GM12892 (cell line): ENCODE measurements around the gene DLK2.

ENCODE experiments used
- POLR2A ChIP-seq: IDR thresholded peaks from 2 replicates; pipeline ENCODE4 v1.6.1; 2011; ENCODE audit warnings: low read depth, low read length, control low read depth
- POLR2AphosphoS5 ChIP-seq: IDR thresholded peaks from 2 replicates; pipeline ENCODE4 v1.6.1; 2011; ENCODE audit warnings: low read depth, low read length, control low read depth
- TAF1 ChIP-seq: IDR thresholded peaks from 2 replicates; pipeline ENCODE4 v1.6.1; 2011; ENCODE audit warnings: low read depth, mild to moderate bottlenecking, control low read depth, low read length, borderline replicate concordance

GRCh38 chr6:43492673-43493072, 37.3 kb upstream of the DLK2 start:
- TF ChIP-seq POLR2A (no peak), TAF1 (no peak), POLR2AphosphoS5 (no peak)
